Heart right ventricle (tissue), 16 donors: ENCODE results near the gene TRIM51. TPM values are rescaled to one million over a fixed set of nuclear protein-coding genes. Genes with fewer than 3 reads are reported as not detected.

ENCODE experiments used
- ATAC-seq, 8 donors: fragments of 200-7000 bp; cut with Tn5 transposase; one replicate each; pipeline ENCODE4 v1.9.1; 2020; ENCODE audit warnings: mild to moderate bottlenecking in 8 of 8, moderate library complexity in 8 of 8, moderate number of reproducible peaks in 1 of 8
- DNase-seq, 2 donors: peaks; one replicate each; pipeline ENCODE4 v3.0.0-alpha.2; 2020
- H3K27ac ChIP-seq, 10 donors: fragments of 200-600 bp; sonication (generic) in 2 of 10; one replicate each; pipeline versions ENCODE4 v1.5.0 to v1.8.0; 2020 to 2022; ENCODE audit warnings: mild to moderate bottlenecking in 3 of 10
- H3K27me3 ChIP-seq, 7 donors: fragments of 200-600 bp; one replicate each; pipeline ENCODE4 v1.8.0; 2021 to 2022; ENCODE audit warnings: mild to moderate bottlenecking in 2 of 7
- H3K36me3 ChIP-seq, 9 donors: fragments of 200-600 bp; sonication (generic) in 1 of 9; one replicate each; pipeline versions ENCODE4 v1.5.0 to v1.8.0; 2020 to 2022; ENCODE audit warnings: mild to moderate bottlenecking in 2 of 9
- H3K4me1 ChIP-seq, 9 donors: fragments of 200-600 bp; sonication (generic) in 1 of 9; one replicate each; pipeline versions ENCODE4 v1.5.0 to v1.8.0; 2020 to 2022; ENCODE audit warnings: mild to moderate bottlenecking in 4 of 9
- H3K4me3 ChIP-seq, 10 donors: fragments of 200-600 bp; sonication (generic) in 2 of 10; one replicate each; pipeline versions ENCODE4 v1.5.0 to v1.8.0; 2020 to 2022; ENCODE audit warnings: mild to moderate bottlenecking in 7 of 10, moderate library complexity in 2 of 10
- H3K9me3 ChIP-seq, 11 donors: fragments of 200-600 bp in 10 of 11; sonication (generic) in 2 of 11; one replicate each; pipeline versions ENCODE4 v1.5.0 to v1.8.0; 2013 to 2022; ENCODE audit warnings: mild to moderate bottlenecking in 2 of 11, control low read depth in 1 of 11, moderate library complexity in 1 of 11
- WGBS, 2 donors: extraction: QIAGEN DNeasy Blood & Tissue Kit; methylation state at CpG; one replicate each; pipeline ENCODE4 v1.1.7; 2013; ENCODE audit warnings: inconsistent platforms in 1 of 2; 5-methylcytosine and 5-hydroxymethylcytosine counted together
- intact Hi-C, 10 donors: fragments of 100-400 bp; cut with DNase I; formaldehyde crosslinking; loops; one replicate each; pipeline versions ENCODE4 v1.11.1 to v1.14.2; 2022
- polyA plus RNA-seq, 2 donors: library from polyadenylated mRNA; stranded (reverse); fragments of 200-250 nt; gene quantifications; one replicate each; pipeline ENCODE4 v1.2.3, GENCODE V29; 2013
- total RNA-seq, 10 donors: library from RNA; stranded (reverse); fragmentation: NEBNext Ultra II Directional in 3 of 10; extraction: Animal tissue kit (Norgen Biotek cat#: 25700) in 3 of 10; gene quantifications; one replicate each; pipeline versions ENCODE4 v1.2.1 to v1.2.4, GENCODE V29; 2021 to 2023
- TF ChIP-seq, protein P1 (sequence below), 9 donors: fragments of 200-600 bp; sonication (generic) in 2 of 9; IDR thresholded peaks; one replicate each; pipeline versions ENCODE4 v1.5.0 to v1.8.0; 2021 to 2022; ENCODE audit warnings: antibody characterized with exemption in 9 of 9, mild to moderate bottlenecking in 5 of 9, moderate library complexity in 1 of 9
- donor health status: Arrhythmogenic right ventricular cardiomyopathy.
- donor health status: ischemic (EF 13 %, LVEDD 7.1; RV severe dilation, severe dysfunction).
- donor health status: healthy with polysubstance abuse.
- donor health status: DM: no; HTN: yes; CAD: no.
- donor health status: DM: no; HTN: no; CAD: no.
- donor health status: ischemic (EF 25% LVEDD 6.9; RV normal size, moderate dysfunction).
- donor health status: ischemic (EF 25% LVEDD 5.7; RV mildly dilated, moderate dysfunction).
- donor health status: healthy.
- donor health status: DM: yes; HTN: yes; CAD: no.
- donor health status: Ischemic cardiomyopathy.
- donor health status: ischemic (EF 35%, LVEDD 5.7; RV mildly dilated, moderate dysfunction).
- donor health status: nonischemic (EF 11% LVEDD 7.7; RV severe dilation, severe dysfunction).
- donor health status: DM: yes; HTN: yes; CAD: no.
- donor health status: PGD.
- donor health status: ischemic (EF 29% LVEDD 5.4; RV normal size, mild dysfunction).
- donor health status: nonischemic (EF 23%, LVEDD 6.1; RV moderate dilation, normal function).

Gene TRIM51
- total and polyA plus RNA-seq, 12 donors = not detected

DNA sequence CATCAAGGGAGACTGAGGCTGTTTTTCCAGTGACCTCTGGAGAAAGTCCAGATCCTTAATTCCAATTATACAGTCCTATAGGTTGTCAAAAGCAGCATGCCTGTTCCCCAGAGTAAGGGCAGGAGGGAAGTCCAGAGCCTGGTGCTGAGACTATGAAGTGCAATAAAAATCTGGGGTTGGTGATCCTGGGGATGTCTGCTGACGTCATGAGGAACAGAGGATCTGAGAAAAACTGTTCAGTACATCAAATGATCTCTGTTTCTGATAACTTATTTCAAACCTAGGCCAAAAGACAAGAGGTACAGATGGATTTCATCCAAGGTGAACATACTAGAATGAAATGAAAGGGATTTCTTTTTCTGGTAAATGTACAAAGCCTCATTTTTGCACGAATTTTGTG lies 19.2 kb downstream of the TRIM51 start:
- Histone ChIP-seq H3K4me1 (no peaks in the 10 kb centered on the region), H3K36me3 (peaks cover 0 to under 1% (median 0%) of the 10 kb centered on the region in 9 donors), H3K9me3 (no peaks in the 10 kb centered on the region), H3K27me3 (no peaks in the 10 kb centered on the region), H3K4me3 (no peak overlapping the region), H3K27ac (no peak overlapping the region)
- intact Hi-C loops = no loop called here
- no peak for DNase-seq
- WGBS, 2 donors = 22 to 24% methylated on average over 2 of the region's 2 CpGs
- TF ChIP-seq, protein P1, sequence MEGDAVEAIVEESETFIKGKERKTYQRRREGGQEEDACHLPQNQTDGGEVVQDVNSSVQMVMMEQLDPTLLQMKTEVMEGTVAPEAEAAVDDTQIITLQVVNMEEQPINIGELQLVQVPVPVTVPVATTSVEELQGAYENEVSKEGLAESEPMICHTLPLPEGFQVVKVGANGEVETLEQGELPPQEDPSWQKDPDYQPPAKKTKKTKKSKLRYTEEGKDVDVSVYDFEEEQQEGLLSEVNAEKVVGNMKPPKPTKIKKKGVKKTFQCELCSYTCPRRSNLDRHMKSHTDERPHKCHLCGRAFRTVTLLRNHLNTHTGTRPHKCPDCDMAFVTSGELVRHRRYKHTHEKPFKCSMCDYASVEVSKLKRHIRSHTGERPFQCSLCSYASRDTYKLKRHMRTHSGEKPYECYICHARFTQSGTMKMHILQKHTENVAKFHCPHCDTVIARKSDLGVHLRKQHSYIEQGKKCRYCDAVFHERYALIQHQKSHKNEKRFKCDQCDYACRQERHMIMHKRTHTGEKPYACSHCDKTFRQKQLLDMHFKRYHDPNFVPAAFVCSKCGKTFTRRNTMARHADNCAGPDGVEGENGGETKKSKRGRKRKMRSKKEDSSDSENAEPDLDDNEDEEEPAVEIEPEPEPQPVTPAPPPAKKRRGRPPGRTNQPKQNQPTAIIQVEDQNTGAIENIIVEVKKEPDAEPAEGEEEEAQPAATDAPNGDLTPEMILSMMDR (IDR thresholded peaks at IDR 0.05) = no peak
- no peak for ATAC-seq

DNA sequence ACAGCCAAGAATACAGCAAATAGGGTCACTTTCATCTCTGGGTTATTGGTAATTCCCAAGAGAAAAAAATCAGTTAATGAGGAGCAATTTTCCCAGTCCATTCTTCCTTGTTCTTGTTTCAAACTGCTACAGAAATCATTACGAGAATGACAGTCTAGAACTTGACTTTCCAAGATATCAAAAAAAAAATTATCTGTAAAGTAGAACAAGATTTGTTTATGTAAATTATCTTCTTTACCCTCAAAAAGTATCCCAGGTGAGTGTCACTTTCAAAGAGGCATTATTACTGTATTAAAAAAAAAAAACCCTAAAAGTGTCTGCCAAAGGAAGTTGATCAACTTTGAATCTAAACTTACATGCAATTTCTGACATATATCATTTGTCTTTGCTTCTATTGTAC lies 31.4 kb downstream of the TRIM51 start, which contains the start of gene OR5W2:
OR5W2 (minus strand) TSS at position 101 of the 400 bp plus-strand sequence; CDS start at position 101, 0 bp downstream.
- TF ChIP-seq, protein P1 (IDR thresholded peaks at IDR 0.05) = no peak
- no peak for DNase-seq
- 51 to 64% methylated on average over 1 of the region's 1 CpG for WGBS, 2 donors
- H3K27ac ChIP-seq = no peak within 1 kb of the TSS
- intact Hi-C loops = no loop called here
- no peak within 1 kb of the TSS for H3K4me3 ChIP-seq
- no peaks in the 10 kb centered on the region for H3K27me3 ChIP-seq
- no peaks in the 10 kb centered on the region for H3K9me3 ChIP-seq
- no peaks in the 10 kb centered on the region for H3K4me1 ChIP-seq
- ATAC-seq = no peak
- no peaks in the 10 kb centered on the region for H3K36me3 ChIP-seq

DNA sequence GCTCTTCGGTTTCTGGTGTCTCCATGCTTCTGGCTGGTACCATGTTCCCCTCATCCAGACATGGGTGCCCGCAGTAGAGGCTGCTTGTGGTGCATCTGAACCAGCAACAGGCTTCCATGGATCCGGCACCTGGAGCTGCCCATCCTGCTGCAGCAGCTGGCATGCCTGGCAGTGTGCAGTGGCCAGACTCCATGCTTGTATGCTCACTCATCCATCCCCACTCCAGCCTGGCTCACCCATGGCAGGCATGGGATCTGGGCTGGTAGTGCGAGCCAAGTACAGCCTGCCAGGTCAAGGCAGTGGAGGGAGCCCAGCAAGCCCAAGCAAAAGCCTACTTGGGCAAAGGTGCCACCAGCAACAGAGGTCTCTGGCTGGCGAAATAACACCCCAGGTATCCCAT lies 37.4 kb downstream of the TRIM51 start:
- no peaks in the 10 kb centered on the region for H3K4me1 ChIP-seq
- WGBS, 2 donors = 77 to 79% methylated on average over 5 of the region's 5 CpGs
- no peaks in the 10 kb centered on the region for H3K36me3 ChIP-seq
- TF ChIP-seq, protein P1 (IDR thresholded peaks at IDR 0.05) = no peak
- H3K9me3 ChIP-seq = no peaks in the 10 kb centered on the region
- no peak overlapping the region for H3K27ac ChIP-seq
- H3K27me3 ChIP-seq = no peaks in the 10 kb centered on the region
- ATAC-seq (no peak), DNase-seq (no peak)
- intact Hi-C loops = no loop called here
- H3K4me3 ChIP-seq = no peak overlapping the region

DNA sequence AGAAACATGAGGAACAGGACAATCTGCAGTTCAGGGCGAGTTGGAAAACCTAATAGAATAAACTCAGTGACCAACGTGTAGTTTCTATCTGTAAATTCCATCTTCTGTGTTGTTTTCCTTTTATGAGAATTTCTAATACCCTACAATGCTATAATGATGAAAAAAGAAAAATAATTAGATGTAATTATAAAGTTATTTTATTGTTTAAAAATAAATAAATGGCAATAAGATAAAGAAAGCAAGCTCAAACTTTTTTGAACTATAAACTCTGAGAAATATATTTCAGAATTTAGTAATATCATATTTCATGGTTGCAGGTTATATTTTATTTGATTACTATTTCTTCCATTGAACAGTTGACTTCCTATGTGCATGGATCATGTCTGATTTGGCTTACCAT lies 53.2 kb downstream of the TRIM51 start, which contains the start of gene OR5I1:
OR5I1 (minus strand) TSS at position 101 of the 400 bp plus-strand sequence; CDS start at position 101, 0 bp downstream.
- TF ChIP-seq, protein P1 (IDR thresholded peaks at IDR 0.05) = no peak
- intact Hi-C loops = loop anchor here in 1 of 10 donors (10.0 kb wide), 1 partner anchor 839 kb away; no protein-coding TSS in a partner anchor
- WGBS, 2 donors = 62 to 69% methylated on average over 2 of the region's 2 CpGs
- ATAC-seq (no peak), DNase-seq (no peak)
- Histone ChIP-seq H3K36me3 (no peaks in the 10 kb centered on the region), H3K4me3 (no peak within 1 kb of the TSS), H3K4me1 (no peaks in the 10 kb centered on the region), H3K27ac (no peak within 1 kb of the TSS), H3K9me3 (peaks cover 0 to 11% (median 0%) of the 10 kb centered on the region in 11 donors), H3K27me3 (no peaks in the 10 kb centered on the region)

Other genes with a start within 250 kb of the TRIM51 start
- gene OR4P4, start 248.2 kb upstream of the TRIM51 start, total RNA-seq = not detected
- gene OR4P4, start 248.2 kb upstream of the TRIM51 start, polyA plus RNA-seq = not detected
- not detected for gene OR4S2, start 235.0 kb upstream of the TRIM51 start, total RNA-seq
- not detected for gene OR4S2, start 235.0 kb upstream of the TRIM51 start, polyA plus RNA-seq
- not detected for gene OR4C6, start 221.1 kb upstream of the TRIM51 start, total RNA-seq
- gene OR4C6, start 221.1 kb upstream of the TRIM51 start, polyA plus RNA-seq = not detected
- not detected for gene OR5D13, start 109.9 kb upstream of the TRIM51 start, total RNA-seq
- gene OR5D13, start 109.9 kb upstream of the TRIM51 start, polyA plus RNA-seq = not detected
- not detected for gene OR5D14, start 87.7 kb upstream of the TRIM51 start, total RNA-seq
- not detected for gene OR5D14, start 87.7 kb upstream of the TRIM51 start, polyA plus RNA-seq
- not detected for gene OR5L1, start 71.9 kb upstream of the TRIM51 start, total RNA-seq
- not detected for gene OR5L1, start 71.9 kb upstream of the TRIM51 start, polyA plus RNA-seq
- gene OR5D18, start 63.7 kb upstream of the TRIM51 start, total RNA-seq = not detected
- not detected for gene OR5D18, start 63.7 kb upstream of the TRIM51 start, polyA plus RNA-seq
- gene OR5L2, start 56.1 kb upstream of the TRIM51 start, total RNA-seq = not detected
- gene OR5L2, start 56.1 kb upstream of the TRIM51 start, polyA plus RNA-seq = not detected
- gene OR5D16, start 44.5 kb upstream of the TRIM51 start, total RNA-seq = not detected
- gene OR5D16, start 44.5 kb upstream of the TRIM51 start, polyA plus RNA-seq = not detected
- not detected for gene OR5W2, start 31.3 kb downstream of the TRIM51 start, total RNA-seq
- gene OR5W2, start 31.3 kb downstream of the TRIM51 start, polyA plus RNA-seq = not detected
- not detected for gene OR5I1, start 53.1 kb downstream of the TRIM51 start, total RNA-seq
- not detected for gene OR5I1, start 53.1 kb downstream of the TRIM51 start, polyA plus RNA-seq
- gene OR10AG1, start 86.6 kb downstream of the TRIM51 start, total RNA-seq = not detected
- not detected for gene OR10AG1, start 86.6 kb downstream of the TRIM51 start, polyA plus RNA-seq
- gene OR5F1, start 111.3 kb downstream of the TRIM51 start, total RNA-seq = not detected
- not detected for gene OR5F1, start 111.3 kb downstream of the TRIM51 start, polyA plus RNA-seq
- not detected for gene OR5AS1, start 144.4 kb downstream of the TRIM51 start, total RNA-seq
- not detected for gene OR5AS1, start 144.4 kb downstream of the TRIM51 start, polyA plus RNA-seq
- not detected for gene OR8I2, start 210.0 kb downstream of the TRIM51 start, total RNA-seq
- not detected for gene OR8I2, start 210.0 kb downstream of the TRIM51 start, polyA plus RNA-seq
- gene OR8H2, start 220.4 kb downstream of the TRIM51 start, total RNA-seq = not detected
- not detected for gene OR8H2, start 220.4 kb downstream of the TRIM51 start, polyA plus RNA-seq
- not detected for gene OR8H3, start 239.1 kb downstream of the TRIM51 start, total RNA-seq
- gene OR8H3, start 239.1 kb downstream of the TRIM51 start, polyA plus RNA-seq = not detected